ENCODE data around the gene CSH1. TPM values are rescaled to one million over a fixed set of nuclear protein-coding genes. Genes with fewer than 3 reads are reported as not detected.

Gene CSH1
- polyA plus RNA-seq, 1 of the 3 experiments (the other 2 are of a cell fraction) = not detected

DNA sequence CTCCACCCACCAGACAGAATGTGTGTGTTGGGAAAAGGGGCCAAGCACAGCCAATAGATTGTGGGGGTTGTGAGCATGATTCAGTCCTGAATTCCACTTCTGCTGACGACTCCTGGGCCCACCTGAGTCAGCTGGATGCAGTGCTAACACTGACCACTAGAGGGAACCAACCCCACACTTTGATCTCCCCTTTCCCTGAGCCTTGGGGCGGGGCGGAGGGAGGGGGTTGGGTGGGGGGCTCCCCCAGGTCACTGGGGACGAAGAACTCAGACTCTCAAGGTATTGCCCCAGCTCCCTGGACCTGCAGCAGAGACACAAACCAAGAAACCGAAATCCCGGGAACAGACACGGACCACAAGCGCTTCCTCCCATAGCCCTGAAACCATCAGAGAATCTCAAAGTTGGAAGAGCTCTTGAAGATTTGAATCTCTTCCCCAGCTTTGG lies 15.3 kb upstream of the CSH1 start:
- Histone ChIP-seq H3K79me2 (ENCODE audit: insufficient read depth) (no peaks in the 10 kb centered on the region), H3K9me2 (no peaks in the 10 kb centered on the region), H3K27ac (ENCODE audit: low read depth in 2 of 2, low read length in 1 of 2) (no peak overlapping the region), H3K9me3 (no peaks in the 10 kb centered on the region), H3K9ac (no peak overlapping the region), H3F3A (replicated peaks; ENCODE audit: insufficient read depth) (no peaks in the 10 kb centered on the region), H2AFZ (ENCODE audit: low read depth) (no peak overlapping the region), H3K27me3 (ENCODE audit: insufficient read depth) (peaks cover 43% of the 10 kb centered on the region), H3K4me3 (ENCODE audit: low read depth in 2 of 2, low read length in 1 of 2) (no peak overlapping the region), H3K4me1 (ENCODE audit: control insufficient read depth in 1 of 2, insufficient read depth in 2 of 2, low read depth in 1 of 2, low read length in 1 of 2) (no peaks in the 10 kb centered on the region; a peak in 1 of 4 replicates), H3K36me3 (replicated peaks in 1 of 2; ENCODE audit: control insufficient read depth in 1 of 2, insufficient read depth in 2 of 2, low read length in 1 of 2) (no peaks in the 10 kb centered on the region), H4K20me1 (ENCODE audit: insufficient read depth) (no peaks in the 10 kb centered on the region), H3K4me2 (no peak overlapping the region)
- POLR2A ChIA-PET = interaction anchor here (0.6 kb wide), 1 partner anchor 371 kb away, joined by 5 read pairs; no protein-coding TSS in a partner anchor
- TF ChIP-seq RXRA (IDR thresholded peaks at IDR 0.05; ENCODE audit: borderline replicate concordance, low read depth) (no peak), SMC3 (IDR thresholded peaks at IDR 0.05; ENCODE audit: low read depth, low read length) (peak; percentile 30; the same call in 1 of the 2 replicates), RAD21 (IDR thresholded peaks at IDR 0.05; ENCODE audit: low read length) (peak; percentile 62)
- TF ChIP-seq, protein P1, sequence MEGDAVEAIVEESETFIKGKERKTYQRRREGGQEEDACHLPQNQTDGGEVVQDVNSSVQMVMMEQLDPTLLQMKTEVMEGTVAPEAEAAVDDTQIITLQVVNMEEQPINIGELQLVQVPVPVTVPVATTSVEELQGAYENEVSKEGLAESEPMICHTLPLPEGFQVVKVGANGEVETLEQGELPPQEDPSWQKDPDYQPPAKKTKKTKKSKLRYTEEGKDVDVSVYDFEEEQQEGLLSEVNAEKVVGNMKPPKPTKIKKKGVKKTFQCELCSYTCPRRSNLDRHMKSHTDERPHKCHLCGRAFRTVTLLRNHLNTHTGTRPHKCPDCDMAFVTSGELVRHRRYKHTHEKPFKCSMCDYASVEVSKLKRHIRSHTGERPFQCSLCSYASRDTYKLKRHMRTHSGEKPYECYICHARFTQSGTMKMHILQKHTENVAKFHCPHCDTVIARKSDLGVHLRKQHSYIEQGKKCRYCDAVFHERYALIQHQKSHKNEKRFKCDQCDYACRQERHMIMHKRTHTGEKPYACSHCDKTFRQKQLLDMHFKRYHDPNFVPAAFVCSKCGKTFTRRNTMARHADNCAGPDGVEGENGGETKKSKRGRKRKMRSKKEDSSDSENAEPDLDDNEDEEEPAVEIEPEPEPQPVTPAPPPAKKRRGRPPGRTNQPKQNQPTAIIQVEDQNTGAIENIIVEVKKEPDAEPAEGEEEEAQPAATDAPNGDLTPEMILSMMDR (IDR thresholded peaks at IDR 0.05) = peak; percentile 70
- peak; percentile 88 for DNase-seq
- CTCF ChIA-PET = interaction anchor here (0.6 to 4.6 kb wide), 50 partner anchors 8 to 486 kb away, joined by 3 to 88 read pairs (median 5); partner anchors contain the start of genes GH2 and ICAM2
- 55% methylated on average over 6 of the region's 8 CpGs for WGBS (ENCODE audit: low lambda C conversion rate)

DNA sequence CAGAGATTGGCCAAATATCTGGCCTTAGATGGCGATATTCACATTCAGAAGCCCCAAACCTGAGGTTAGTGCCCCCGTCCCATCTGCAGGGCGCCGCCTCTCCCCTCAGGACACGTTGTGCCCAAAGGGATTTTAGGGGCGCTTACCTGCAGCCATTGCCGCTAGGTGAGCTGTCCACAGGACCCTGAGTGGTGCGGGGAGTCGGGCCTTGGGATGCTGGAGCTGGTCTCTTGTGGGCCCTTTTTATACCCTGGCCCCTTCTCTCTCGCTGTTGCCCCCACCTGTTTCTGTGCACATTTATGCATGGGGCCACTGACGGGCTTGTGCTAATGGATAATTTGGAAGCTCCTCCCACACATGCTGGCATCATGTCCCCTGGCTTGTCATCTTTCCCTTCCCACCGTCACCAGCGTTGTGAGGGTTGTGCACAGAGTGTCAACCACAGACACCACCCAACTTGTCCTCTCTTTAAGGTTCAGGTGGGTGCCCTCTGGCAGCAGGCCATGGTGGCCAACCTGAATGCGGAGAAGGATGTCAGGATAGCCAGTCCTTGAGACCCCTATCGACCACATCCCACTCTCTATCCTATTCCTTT lies 14.8 kb upstream of the CSH1 start, which contains the start of gene CSHL1:
Gene CSHL1, minus strand, starts transcription at position 218 of the 595 bp plus-strand sequence. Its CDS starts 62 bp downstream, at position 156.
- Histone ChIP-seq H3K9me2 (no peaks in the 10 kb centered on the region), H3K9me3 (no peaks in the 10 kb centered on the region), H4K20me1 (ENCODE audit: insufficient read depth) (no peaks in the 10 kb centered on the region), H3K27ac (ENCODE audit: low read depth in 2 of 2, low read length in 1 of 2) (no peak within 1 kb of the TSS), H3K36me3 (replicated peaks in 1 of 2; ENCODE audit: control insufficient read depth in 1 of 2, insufficient read depth in 2 of 2, low read length in 1 of 2) (no peaks in the 10 kb centered on the region), H3K27me3 (ENCODE audit: insufficient read depth) (peaks cover 38% of the 10 kb centered on the region), H3K9ac (no peak within 1 kb of the TSS), H3K4me2 (no peak within 1 kb of the TSS), H3K4me1 (ENCODE audit: control insufficient read depth in 1 of 2, insufficient read depth in 2 of 2, low read depth in 1 of 2, low read length in 1 of 2) (no peaks in the 10 kb centered on the region; a peak in 1 of 4 replicates), H3K4me3 (ENCODE audit: low read depth in 2 of 2, low read length in 1 of 2) (no peak within 1 kb of the TSS), H3F3A (replicated peaks; ENCODE audit: insufficient read depth) (no peaks in the 10 kb centered on the region), H2AFZ (ENCODE audit: low read depth) (no peak within 1 kb of the TSS), H3K79me2 (ENCODE audit: insufficient read depth) (no peaks in the 10 kb centered on the region)
- ChIA-PET POLR2A (interaction anchor here (0.6 kb wide), 1 partner anchor 371 kb away, joined by 5 read pairs; no protein-coding TSS in a partner anchor), CTCF (interaction anchor here (0.6 to 4.6 kb wide), 43 partner anchors 9 to 486 kb away, joined by 3 to 88 read pairs (median 7); partner anchors contain the start of genes GH2 and ICAM2)
- no peak for DNase-seq
- TF ChIP-seq TAF1 (IDR thresholded peaks at IDR 0.05; ENCODE audit: borderline replicate concordance, low read depth, low read length) (no peak), CHD2 (IDR thresholded peaks at IDR 0.05; ENCODE audit: low read length, partially characterized antibody) (no peak), NFIC (IDR thresholded peaks at IDR 0.05; ENCODE audit: borderline replicate concordance) (no peak)
- WGBS (ENCODE audit: low lambda C conversion rate) = 58% methylated on average over 15 of the region's 15 CpGs

DNA sequence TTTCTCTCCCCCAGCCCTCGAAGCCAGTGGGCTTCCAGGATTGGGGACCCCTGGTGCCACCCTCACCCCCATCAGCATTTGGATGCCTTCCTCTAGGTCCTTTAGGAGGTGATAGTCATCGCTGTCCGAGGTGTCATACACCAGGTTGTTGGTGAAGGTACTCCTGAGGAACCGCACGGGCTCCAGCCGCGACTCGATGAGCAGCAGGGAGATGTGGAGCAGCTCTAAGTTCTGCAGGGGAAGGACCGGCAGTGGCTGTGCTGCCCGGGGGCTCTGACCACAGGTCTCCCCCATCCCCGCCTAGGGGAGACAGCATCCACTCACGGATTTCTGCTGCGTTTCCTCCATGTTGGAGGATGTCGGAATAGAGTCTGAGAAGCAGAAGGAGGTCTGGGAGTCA lies 13.7 kb upstream of the CSH1 start:
- Histone ChIP-seq H3K4me2 (no peak overlapping the region), H3F3A (replicated peaks; ENCODE audit: insufficient read depth) (no peaks in the 10 kb centered on the region), H3K27ac (ENCODE audit: low read depth in 2 of 2, low read length in 1 of 2) (no peak overlapping the region), H3K4me3 (ENCODE audit: low read depth in 2 of 2, low read length in 1 of 2) (no peak overlapping the region), H4K20me1 (ENCODE audit: insufficient read depth) (no peaks in the 10 kb centered on the region), H3K36me3 (replicated peaks in 1 of 2; ENCODE audit: control insufficient read depth in 1 of 2, insufficient read depth in 2 of 2, low read length in 1 of 2) (no peaks in the 10 kb centered on the region), H3K4me1 (ENCODE audit: control insufficient read depth in 1 of 2, insufficient read depth in 2 of 2, low read depth in 1 of 2, low read length in 1 of 2) (no peaks in the 10 kb centered on the region; a peak in 1 of 4 replicates), H2AFZ (ENCODE audit: low read depth) (no peak overlapping the region), H3K27me3 (ENCODE audit: insufficient read depth) (peaks cover 32% of the 10 kb centered on the region), H3K9me2 (no peaks in the 10 kb centered on the region), H3K79me2 (ENCODE audit: insufficient read depth) (no peaks in the 10 kb centered on the region), H3K9ac (no peak overlapping the region), H3K9me3 (no peaks in the 10 kb centered on the region)
- DNase-seq = no peak
- POLR2A ChIA-PET = no interaction called here
- 37% methylated on average over 8 of the region's 14 CpGs for WGBS (ENCODE audit: low lambda C conversion rate)
- CTCF ChIA-PET = interaction anchor here (0.8 to 4.6 kb wide), 18 partner anchors 10 to 372 kb away, joined by 3 to 88 read pairs (median 14); no protein-coding TSS in a partner anchor
- TF ChIP-seq YY1 (IDR thresholded peaks at IDR 0.05; ENCODE audit: low read depth) (no peak), EZH2phosphoT487 (IDR thresholded peaks at IDR 0.05; ENCODE audit: borderline replicate concordance, low read depth) (no peak), POLR2AphosphoS5 (IDR thresholded peaks at IDR 0.05; ENCODE audit: low read depth, low read length) (no peak), FOXM1 (IDR thresholded peaks at IDR 0.05; ENCODE audit: low read depth) (no peak), ELF1 (IDR thresholded peaks at IDR 0.05) (no peak), JUND (IDR thresholded peaks at IDR 0.05) (no peak), MXI1 (IDR thresholded peaks at IDR 0.05; ENCODE audit: low read depth, low read length) (no peak)
- TF ChIP-seq, protein P2, sequence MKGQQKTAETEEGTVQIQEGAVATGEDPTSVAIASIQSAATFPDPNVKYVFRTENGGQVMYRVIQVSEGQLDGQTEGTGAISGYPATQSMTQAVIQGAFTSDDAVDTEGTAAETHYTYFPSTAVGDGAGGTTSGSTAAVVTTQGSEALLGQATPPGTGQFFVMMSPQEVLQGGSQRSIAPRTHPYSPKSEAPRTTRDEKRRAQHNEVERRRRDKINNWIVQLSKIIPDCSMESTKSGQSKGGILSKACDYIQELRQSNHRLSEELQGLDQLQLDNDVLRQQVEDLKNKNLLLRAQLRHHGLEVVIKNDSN (IDR thresholded peaks at IDR 0.05; ENCODE audit: borderline replicate concordance, low read depth) = no peak
- TF ChIP-seq, protein P1 (IDR thresholded peaks at IDR 0.05) = no peak
